Stimulated activated CD4-positive, alpha-beta T cell treated with anti-CD3 and anti-CD28 coated beads, TNF-alpha, amount 100 ng/mL, for 24 hours (primary cell): ENCODE measurements around the gene APH1A.
"Not testable (repeated sequence)": the region's sequence is repeated elsewhere in the genome, so short reads cannot be mapped to it uniquely, and the experiment has no call there.

ENCODE experiments used
- DNase-seq, 3 experiments: peaks; one replicate each; pipeline ENCODE4 v3.0.0-alpha.2; 2020; ENCODE audit warnings: low read depth in 3 of 3

Gene APH1A

GRCh38 chr1:150268340-150268704 is 494 bp downstream of the APH1A start:
- no peak for DNase-seq

- DNase-seq: no peak
Measured at GRCh38 chr1:150267896-150268295, 920 bp downstream of the APH1A start.

- no peak for DNase-seq
Measured at GRCh38 chr1:150263549-150263948, 5.3 kb downstream of the APH1A start.

GRCh38 chr1:150262388-150263320 is 6.2 kb downstream of the APH1A start:
- DNase-seq: no peak

GRCh38 chr1:150261367-150261766 is 7.4 kb downstream of the APH1A start:
- no peak for DNase-seq

GRCh38 chr1:150259758-150260669 is 8.8 kb downstream of the APH1A start:
- no peak for DNase-seq

GRCh38 chr1:150259217-150259616 is 9.6 kb downstream of the APH1A start:
- no peak for DNase-seq

GRCh38 chr1:150257624-150258585 is 10.9 kb downstream of the APH1A start, which contains the start of gene CA14:
Gene CA14, plus strand, starts transcription at chr1:150257774. Its CDS starts 355 bp downstream, at chr1:150258129.
- no peak for DNase-seq

- no peak for DNase-seq
Measured at GRCh38 chr1:150256554-150257341, 12.1 kb downstream of the APH1A start.

- no peak for DNase-seq
Measured at GRCh38 chr1:150256198-150256553, 12.6 kb downstream of the APH1A start.

- no peak for DNase-seq
Measured at GRCh38 chr1:150249936-150250335, 18.9 kb downstream of the APH1A start.

- no peak for DNase-seq
Measured at GRCh38 chr1:150243003-150243402, 25.8 kb downstream of the APH1A start.

- no peak for DNase-seq
Measured at GRCh38 chr1:150237746-150238145, 31.1 kb downstream of the APH1A start.

- DNase-seq: not testable (repeated sequence)
Measured at GRCh38 chr1:150237176-150237575, 31.6 kb downstream of the APH1A start.

- DNase-seq: no peak
Measured at GRCh38 chr1:150236614-150237100, 32.2 kb downstream of the APH1A start.

- peak; percentile 79 to 92 (median 91) for DNase-seq
Measured at GRCh38 chr1:150235852-150236613, 32.8 kb downstream of the APH1A start, which contains the start of gene ANP32E. Gene ANP32E, minus strand, starts transcription at chr1:150236112. Its CDS starts 326 bp downstream, at chr1:150235786.

GRCh38 chr1:150235294-150235851 is 33.4 kb downstream of the APH1A start:
- peak in 1 of 3 experiments; percentile 19 for DNase-seq

GRCh38 chr1:150234566-150235293 is 34.1 kb downstream of the APH1A start:
- peak; percentile 74 to 94 (median 78) for DNase-seq

GRCh38 chr1:150234309-150234565 is 34.6 kb downstream of the APH1A start:
- DNase-seq: no peak
